GM19193 (cell line): ENCODE results near the gene MYO10.

Source experiments
- POLR2A ChIP-seq: IDR thresholded peaks from 4 replicates; pipeline ENCODE4 v1.6.1; 2011; ENCODE audit not compliant: insufficient read depth, insufficient read length; ENCODE audit errors: extremely low read depth

The MYO10 gene

GRCh38 chr5:16807547-16807864 is 128.6 kb downstream of the MYO10 start:
- TF ChIP-seq POLR2A: no peak

- TF ChIP-seq POLR2A: no peak
Observed at GRCh38 chr5:16806711-16807546, 129.2 kb downstream of the MYO10 start.

- no peak for TF ChIP-seq POLR2A
Observed at GRCh38 chr5:16805486-16805885, 130.6 kb downstream of the MYO10 start.

- no peak for TF ChIP-seq POLR2A
Observed at GRCh38 chr5:16803831-16804230, 132.3 kb downstream of the MYO10 start.

DNA sequence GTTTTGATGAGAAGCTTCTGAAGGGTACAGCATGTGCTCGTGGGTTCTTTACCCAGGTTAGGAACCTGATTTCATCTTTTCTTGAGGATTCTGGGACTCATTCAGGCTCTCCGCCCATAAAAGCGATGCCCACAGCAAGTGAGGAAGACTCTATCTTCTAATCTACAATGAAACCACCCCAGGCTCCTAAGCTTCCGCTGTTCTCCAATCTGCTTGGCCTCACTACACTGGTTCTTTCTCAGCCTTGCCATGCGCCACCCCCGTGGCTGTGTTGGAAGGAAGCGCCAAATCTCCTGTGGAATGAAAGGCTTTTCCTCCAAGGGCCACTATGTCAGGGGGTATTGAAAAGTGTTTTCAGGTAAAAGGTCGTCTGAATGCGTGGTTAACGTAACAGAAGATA is 135.6 kb downstream of the MYO10 start:
- TF ChIP-seq POLR2A: no peak

DNA sequence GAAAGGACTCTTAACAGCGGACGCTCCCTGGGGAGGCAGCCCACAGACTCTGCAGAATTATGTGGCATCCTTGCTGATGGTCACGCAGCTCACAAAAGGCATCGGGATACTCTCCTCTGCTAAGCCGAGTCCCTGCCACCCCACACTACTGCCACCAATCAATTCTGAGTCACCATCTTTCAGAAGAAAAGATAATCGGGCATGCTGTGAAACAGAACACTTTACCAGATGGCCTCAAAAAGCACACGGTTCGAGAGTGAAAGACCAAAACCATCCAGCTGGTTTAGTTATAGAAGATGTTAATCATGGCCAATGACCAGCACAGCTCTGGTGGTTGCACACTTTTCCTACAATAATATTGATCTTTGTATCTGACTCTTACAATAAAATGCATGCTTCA is 136.3 kb downstream of the MYO10 start:
- TF ChIP-seq POLR2A: no peak

GRCh38 chr5:16797951-16798350 is 138.1 kb downstream of the MYO10 start:
- no peak for TF ChIP-seq POLR2A

GRCh38 chr5:16794269-16794913 is 141.7 kb downstream of the MYO10 start:
- no peak for TF ChIP-seq POLR2A

DNA sequence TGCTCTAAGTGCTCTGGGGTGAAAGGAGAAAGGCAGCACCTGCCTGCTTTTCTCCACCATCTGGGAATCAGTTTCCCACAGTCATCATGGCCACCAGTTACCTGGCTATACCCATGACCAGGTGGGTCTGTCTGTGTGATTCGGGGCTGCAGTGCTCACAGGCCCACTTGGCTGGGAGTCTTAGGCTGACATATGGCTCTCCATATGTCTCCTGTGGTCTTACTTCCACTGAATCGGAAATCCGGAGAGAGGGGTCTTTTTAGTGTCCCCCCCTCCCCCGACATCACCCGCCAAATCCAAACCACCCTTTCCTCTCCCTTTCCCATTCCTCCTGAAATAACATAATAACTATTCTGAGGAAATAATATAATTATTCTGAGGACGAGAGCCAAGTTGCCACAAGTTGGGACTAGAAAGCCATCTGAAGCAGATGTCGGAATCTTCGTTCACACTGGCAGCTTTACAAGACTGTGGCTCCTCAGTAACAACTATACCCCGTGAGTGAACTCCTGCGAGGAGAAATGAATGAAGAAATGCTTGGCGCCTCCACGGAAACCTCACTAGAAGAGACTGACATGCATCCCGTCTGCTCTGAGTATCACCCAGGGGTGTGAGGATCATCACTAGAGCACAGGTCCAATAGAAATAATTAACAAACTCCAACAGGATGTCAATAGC is 143.4 kb downstream of the MYO10 start:
- TF ChIP-seq POLR2A: no peak

- TF ChIP-seq POLR2A: no peak
Observed at GRCh38 chr5:16791904-16792597, 144.0 kb downstream of the MYO10 start.

- TF ChIP-seq POLR2A: no peak
Observed at GRCh38 chr5:16791036-16791705, 144.9 kb downstream of the MYO10 start.

GRCh38 chr5:16788957-16789356 is 147.1 kb downstream of the MYO10 start:
- no peak for TF ChIP-seq POLR2A

DNA sequence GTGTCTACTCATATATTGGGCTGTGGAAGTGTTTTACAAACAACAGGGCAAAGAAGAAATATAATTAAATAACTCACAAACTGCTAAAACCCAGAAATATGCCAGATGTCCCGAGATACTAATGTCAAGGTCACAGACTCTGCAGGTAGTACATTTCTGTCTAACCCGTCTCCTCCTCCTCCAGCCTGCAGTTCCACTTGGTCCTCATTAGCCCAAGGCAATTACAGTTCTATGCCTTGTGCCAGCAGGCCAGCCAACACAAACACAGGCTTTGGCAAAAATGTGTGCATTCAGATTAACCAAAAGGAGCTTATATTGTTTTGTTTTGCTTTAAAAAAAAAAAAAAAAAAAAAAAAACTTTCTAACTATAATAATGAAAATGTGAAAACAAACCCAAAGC is 148.8 kb downstream of the MYO10 start:
- no peak for TF ChIP-seq POLR2A

DNA sequence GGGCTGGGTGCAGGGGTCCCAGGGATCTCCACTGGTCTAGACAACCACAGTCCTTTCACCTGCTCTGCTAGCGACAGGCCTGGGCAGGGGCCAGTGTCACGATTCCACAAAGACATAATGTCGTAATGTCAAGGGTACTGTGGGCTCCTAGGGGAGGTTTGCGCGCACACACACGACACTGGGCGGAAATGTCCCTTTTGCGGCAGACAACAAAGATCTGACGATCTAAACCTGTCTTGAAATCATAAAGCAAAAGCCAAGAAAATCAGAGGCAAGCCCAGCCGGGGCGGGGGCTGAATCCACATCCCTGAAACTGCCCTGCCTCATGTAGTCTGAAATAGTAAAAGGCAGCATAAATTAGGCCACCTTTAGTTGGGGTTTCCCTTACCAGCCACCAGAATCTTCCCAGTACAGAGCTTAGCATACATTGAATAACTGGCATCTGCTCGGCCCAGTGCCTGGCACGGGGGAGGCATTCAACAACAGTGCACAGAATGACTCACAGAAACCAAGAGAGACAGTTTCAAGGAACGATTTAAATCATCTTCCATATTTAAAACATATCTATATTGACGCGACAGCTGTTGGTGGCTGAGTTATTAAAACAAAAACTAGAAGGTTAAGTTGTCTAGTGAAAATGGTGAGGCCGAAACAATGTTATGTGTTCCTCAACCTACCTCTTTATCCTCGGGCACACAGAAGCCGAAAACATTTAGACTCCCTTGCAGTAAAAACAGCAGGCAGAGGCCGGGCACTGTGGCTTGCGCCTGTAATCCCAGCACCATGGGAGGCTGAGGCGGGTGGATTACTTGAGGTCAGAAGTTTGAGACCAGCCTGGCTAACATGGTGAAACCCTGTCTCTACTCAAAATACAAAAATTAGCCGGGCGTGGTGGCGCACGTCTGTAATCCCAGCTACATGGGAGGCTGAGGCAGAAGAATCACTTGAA is 151.0 kb downstream of the MYO10 start:
- no peak for TF ChIP-seq POLR2A
